Skin epidermis (tissue), 12 donors: Measurements from ENCODE around the gene TMEM30B.
"Not testable (repeated sequence)": the region's sequence is repeated elsewhere in the genome, so short reads cannot be mapped to it uniquely, and the experiment has no call there.

Experiments
- H3K27ac ChIP-seq, 21 experiments: fragments of 200-600 bp; sonication (generic) in 11 of 21; one replicate each; pipeline ENCODE4 v1.5.0; 2020; ENCODE audit warnings: mild to moderate bottlenecking in 3 of 21, inconsistent platforms in 2 of 21, moderate library complexity in 2 of 21
- H3K4me3 ChIP-seq, 7 experiments: fragments of 200-600 bp; sonication (generic) in 2 of 7; one replicate each; pipeline ENCODE4 v1.5.0; 2020; ENCODE audit warnings: inconsistent platforms in 2 of 7, mild to moderate bottlenecking in 2 of 7, moderate library complexity in 1 of 7

Gene TMEM30B

DNA sequence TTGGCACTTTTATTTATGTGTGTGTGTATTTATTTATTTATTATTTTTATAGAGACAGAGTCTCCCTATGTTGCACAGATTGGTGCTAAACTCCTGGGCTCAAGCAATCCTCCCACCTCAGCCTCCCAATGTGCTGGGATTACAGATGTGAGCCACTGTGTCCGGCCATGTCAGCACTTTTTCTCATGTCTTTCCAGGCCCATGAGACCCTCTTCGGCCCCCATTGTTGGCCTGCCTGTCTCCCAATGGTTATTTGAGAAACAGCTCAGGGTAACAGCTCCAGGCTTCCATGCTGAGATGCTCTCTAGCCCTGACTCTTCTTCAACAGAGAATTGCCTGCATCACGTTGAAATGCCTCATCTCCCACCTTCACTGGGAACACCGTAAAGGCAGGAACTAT is 34.4 kb downstream of the TMEM30B start:
- Histone ChIP-seq H3K4me3 (no peak overlapping the region), H3K27ac (no peak overlapping the region)

- Histone ChIP-seq H3K27ac (no peak overlapping the region), H3K4me3 (no peak overlapping the region)
Measured at GRCh38 chr14:61244009-61244408, 37.1 kb downstream of the TMEM30B start.

- H3K27ac ChIP-seq, result no peak overlapping the region
- H3K4me3 ChIP-seq, result no peak overlapping the region
Measured at GRCh38 chr14:61240206-61240605, 40.9 kb downstream of the TMEM30B start.

DNA sequence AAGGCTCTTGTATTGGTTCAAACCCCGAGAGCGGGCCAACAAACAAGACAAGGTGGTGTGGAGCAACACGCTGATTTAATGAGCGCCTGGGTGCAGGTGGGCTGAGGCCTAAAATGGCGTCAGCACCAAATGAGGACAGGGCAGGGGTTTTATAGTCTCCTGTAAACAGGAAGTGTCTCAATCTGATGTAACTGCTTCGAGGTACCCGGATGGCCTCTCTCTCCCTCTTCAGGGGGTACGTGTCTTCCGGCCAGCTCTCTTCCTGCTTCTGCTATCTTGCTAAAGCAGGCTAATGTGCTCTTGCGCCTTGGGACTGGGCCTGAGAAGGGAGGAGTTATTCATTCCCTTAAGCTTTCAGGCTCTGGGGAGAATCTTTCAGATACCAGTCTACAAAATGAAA is 41.9 kb downstream of the TMEM30B start:
- not testable (repeated sequence) for H3K27ac ChIP-seq, H3K4me3 ChIP-seq

- Histone ChIP-seq H3K4me3 (no peak overlapping the region), H3K27ac (no peak overlapping the region)
Measured at GRCh38 chr14:61238611-61239245, 42.4 kb downstream of the TMEM30B start.

- H3K27ac ChIP-seq, result no peak overlapping the region
- H3K4me3 ChIP-seq, result no peak overlapping the region
Measured at GRCh38 chr14:61234215-61234916, 46.8 kb downstream of the TMEM30B start.

DNA sequence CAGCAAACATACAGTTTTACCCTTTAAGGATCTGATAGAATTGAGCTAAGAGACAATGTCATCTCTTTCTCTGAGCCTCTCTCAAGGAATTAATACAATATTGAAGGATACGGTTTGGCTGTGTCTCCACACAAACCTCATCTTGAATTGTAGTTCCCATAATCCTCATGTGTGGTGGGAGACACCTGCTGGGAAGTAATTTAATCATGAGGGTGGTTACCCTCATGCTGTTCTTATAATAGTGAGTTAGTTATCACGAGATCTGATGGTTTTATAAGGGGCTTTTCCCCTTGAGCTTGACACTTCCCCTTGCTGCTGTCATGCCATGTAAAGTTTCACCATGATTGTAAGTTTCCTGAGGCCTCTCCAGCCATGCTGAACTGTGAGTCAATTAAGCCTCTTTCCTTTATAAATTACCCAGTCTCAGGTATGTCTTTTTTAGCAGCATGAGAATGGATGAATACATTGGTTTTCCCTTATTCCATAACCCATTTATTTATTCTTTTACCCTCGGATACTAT is 47.6 kb downstream of the TMEM30B start:
- H3K4me3 ChIP-seq, result no peak overlapping the region
- no peak overlapping the region for H3K27ac ChIP-seq

- Histone ChIP-seq H3K27ac (no peak overlapping the region), H3K4me3 (no peak overlapping the region)
Measured at GRCh38 chr14:61231810-61232209, 49.3 kb downstream of the TMEM30B start.

GRCh38 chr14:61229981-61230380 is 51.2 kb downstream of the TMEM30B start:
- H3K27ac ChIP-seq, result no peak overlapping the region

GRCh38 chr14:61229475-61229888 is 51.7 kb downstream of the TMEM30B start:
- no peak overlapping the region for H3K4me3 ChIP-seq
- no peak overlapping the region for H3K27ac ChIP-seq

More at GRCh38 chr14:61229981-61230380, 51.2 kb downstream of the TMEM30B start:
- no peak overlapping the region for H3K4me3 ChIP-seq

- Histone ChIP-seq H3K27ac (no peak overlapping the region), H3K4me3 (no peak overlapping the region)
Measured at GRCh38 chr14:61227884-61228591, 53.1 kb downstream of the TMEM30B start.
